Hepatocyte (in vitro differentiated cells): ENCODE results near the gene ERBB4. TPM values are rescaled to one million over a fixed set of nuclear protein-coding genes. Genes with fewer than 3 reads are reported as not detected.

Source experiments
- DNase-seq: peaks from one replicate; pipeline ENCODE4 v3.0.0-alpha.2; 2016; ENCODE audit warnings: low spot score
- H2AFZ ChIP-seq: fragments of 200-600 bp; sonication (generic); 2 replicates; pipeline ENCODE4 v1.6.0; 2016; ENCODE audit warnings: antibody characterized with exemption, mild to moderate bottlenecking
- H3K27ac ChIP-seq: fragments of 200-600 bp; sonication (generic); 2 replicates; pipeline ENCODE4 v1.5.1; 2016; ENCODE audit warnings: mild to moderate bottlenecking
- H3K27me3 ChIP-seq: fragments of 200-600 bp; sonication (generic); 2 replicates; pipeline ENCODE4 v1.6.1; 2016
- H3K36me3 ChIP-seq: fragments of 200-600 bp; sonication (generic); replicated peaks from 2 replicates; pipeline ENCODE4 v1.5.1; 2016; ENCODE audit warnings: low read depth; ENCODE audit not compliant: insufficient read depth
- H3K4me1 ChIP-seq: fragments of 200-600 bp; sonication (generic); 2 replicates; pipeline ENCODE4 v1.5.1; 2016; ENCODE audit warnings: mild to moderate bottlenecking, moderate library complexity; ENCODE audit not compliant: insufficient read depth
- H3K4me2 ChIP-seq: fragments of 200-600 bp; sonication (generic); 2 replicates; pipeline ENCODE4 v1.6.0; 2016
- H3K4me3 ChIP-seq: fragments of 200-600 bp; sonication (generic); 2 replicates; pipeline ENCODE4 v1.5.1; 2016; ENCODE audit warnings: mild to moderate bottlenecking
- H3K79me2 ChIP-seq: fragments of 200-600 bp; sonication (generic); 2 replicates; pipeline ENCODE4 v1.6.0; 2017; ENCODE audit warnings: mild to moderate bottlenecking
- H3K9me2 ChIP-seq: fragments of 200-600 bp; sonication (generic); replicated peaks from 2 replicates; pipeline ENCODE4 v1.6.0; 2017; ENCODE audit warnings: mild to moderate bottlenecking; ENCODE audit not compliant: insufficient read depth
- H3K9me3 ChIP-seq: fragments of 200-600 bp; sonication (generic); 2 replicates; pipeline ENCODE4 v1.5.1; 2016; ENCODE audit warnings: low read depth, mild to moderate bottlenecking
- H4K20me1 ChIP-seq: fragments of 200-600 bp; sonication (generic); 2 replicates; pipeline ENCODE4 v1.6.0; 2016; ENCODE audit warnings: mild to moderate bottlenecking; ENCODE audit not compliant: insufficient read depth, poor library complexity, severe bottlenecking
- CTCF ChIP-seq: fragments of 200-600 bp; sonication (generic); IDR thresholded peaks from 2 replicates; pipeline ENCODE4 v1.5.1; 2016; ENCODE audit warnings: antibody characterized with exemption, mild to moderate bottlenecking; ENCODE audit not compliant: poor library complexity
- EZH2 ChIP-seq: fragments of 200-600 bp; sonication (generic); IDR thresholded peaks from 2 replicates; pipeline ENCODE4 v1.6.1; 2016; ENCODE audit warnings: antibody characterized with exemption, mild to moderate bottlenecking, borderline replicate concordance
- EZH2phosphoT487 ChIP-seq: fragments of 200-600 bp; sonication (generic); IDR thresholded peaks from one replicate; pipeline ENCODE4 v1.6.1; 2018; ENCODE audit warnings: antibody characterized with exemption, mild to moderate bottlenecking, low read depth, moderate library complexity; ENCODE audit not compliant: unreplicated experiment, severe bottlenecking
- WGBS: methylation state at CpG from one replicate; pipeline ENCODE4 v1.1.6; 2016; ENCODE audit warnings: low lambda C conversion rate; ENCODE audit errors: missing lambda C conversion rate; 5-methylcytosine and 5-hydroxymethylcytosine counted together
- polyA plus RNA-seq: library from polyadenylated mRNA; unstranded; fragments of >200 nt; fragmentation: Nextera tagmentation; extraction: Ambion mirVana; gene quantifications from 2 replicates; pipeline ENCODE4 v1.2.1, GENCODE V29; 2016
- total RNA-seq: library from RNA; depleted of rRNA; stranded (reverse); fragments of >200 nt; gene quantifications from 2 replicates; pipeline ENCODE4 v1.2.3, GENCODE V29; 2014

Gene ERBB4
- total and polyA plus RNA-seq, 2 experiments from 2014 or later, result 3.4 to 3.9 TPM

- H3K4me1 ChIP-seq, result peaks cover 4% of the 10 kb centered on the region
- peak overlapping the region; percentile 75 for H3K4me3 ChIP-seq
- H3K36me3 ChIP-seq, result no peaks in the 10 kb centered on the region
- peaks cover 42% of the 10 kb centered on the region for H3K27me3 ChIP-seq
- peak; percentile 37 for DNase-seq
- H3K9me3 ChIP-seq, result no peaks in the 10 kb centered on the region
- no peaks in the 10 kb centered on the region for H3K79me2 ChIP-seq
- WGBS, result 27% methylated on average over 24 of the region's 30 CpGs
- H2AFZ ChIP-seq, result peak overlapping the region; percentile 92
- TF ChIP-seq EZH2phosphoT487, result no peak
- no peak for TF ChIP-seq CTCF
- no peak for TF ChIP-seq EZH2
- no peaks in the 10 kb centered on the region for H3K9me2 ChIP-seq
- no peak overlapping the region for H3K27ac ChIP-seq
- H4K20me1 ChIP-seq, result no peaks in the 10 kb centered on the region
- peak overlapping the region; percentile 99 for H3K4me2 ChIP-seq
Observed at GRCh38 chr2:212539072-212539880, 674 bp upstream of the ERBB4 start.

GRCh38 chr2:212537726-212538304, 787 bp downstream of the ERBB4 start:
- 2% methylated on average over 40 of the region's 44 CpGs for WGBS

GRCh38 chr2:212536817-212537725, 1.5 kb downstream of the ERBB4 start:
- Histone ChIP-seq H3K27me3 (peaks cover 48% of the 10 kb centered on the region), H3K4me1 (peaks cover 4% of the 10 kb centered on the region), H3K9me2 (no peaks in the 10 kb centered on the region), H3K4me3 (peak overlapping the region; percentile 75), H3K79me2 (no peaks in the 10 kb centered on the region), H3K27ac (no peak overlapping the region), H3K4me2 (peak overlapping the region; percentile 99), H3K36me3 (no peaks in the 10 kb centered on the region), H2AFZ (peak overlapping the region; percentile 92), H4K20me1 (no peaks in the 10 kb centered on the region), H3K9me3 (no peaks in the 10 kb centered on the region)
- peak; percentile 43 for TF ChIP-seq EZH2
- no peak for TF ChIP-seq CTCF
- DNase-seq, result peak; percentile 19
- 1% methylated on average over 51 of the region's 56 CpGs for WGBS

More at GRCh38 chr2:212537726-212538304, 787 bp downstream of the ERBB4 start:
- Histone ChIP-seq H3K4me3 (peak overlapping the region; percentile 75), H3K4me2 (peak overlapping the region; percentile 99), H3K9me3 (no peaks in the 10 kb centered on the region), H3K79me2 (no peaks in the 10 kb centered on the region), H3K27me3 (peaks cover 48% of the 10 kb centered on the region), H3K4me1 (peaks cover 4% of the 10 kb centered on the region), H4K20me1 (no peaks in the 10 kb centered on the region), H3K36me3 (no peaks in the 10 kb centered on the region), H3K27ac (no peak overlapping the region), H3K9me2 (no peaks in the 10 kb centered on the region), H2AFZ (peak overlapping the region; percentile 92)
- peak; percentile 46 for TF ChIP-seq EZH2phosphoT487
- peak; percentile 81 for TF ChIP-seq EZH2
- no peak for TF ChIP-seq CTCF
- DNase-seq, result peak; percentile 22
